Calu3 (cell line): Measurements from ENCODE around the gene MYLK. TPM values are rescaled to one million over a fixed set of nuclear protein-coding genes. Genes with fewer than 3 reads are reported as not detected.

Experiments
- BruUV-seq: library from RNA; stranded (reverse); fragments of 400-500 nt; replicated peaks from 2 replicates; lab custom pipeline; 2021; lab: Mats Ljungman, UMichigan
- CTCF ChIA-PET: fragments of 300-600 bp; sonication (Branson Sonifier 250); formaldehyde crosslinking; loops from one replicate; lab custom pipeline; 2022; ENCODE audit warnings: antibody characterized with exemption; lab: Charles Lee
- DNase-seq: peaks from one replicate; pipeline ENCODE4 v3.0.0; 2022
- H3K27ac Mint-ChIP-seq: one replicate; pipeline ENCODE4 v1.8.0; 2022; ENCODE audit warnings: mixed read lengths; ENCODE audit not compliant: unreplicated experiment
- H3K27me3 Mint-ChIP-seq: one replicate; pipeline ENCODE4 v1.8.0; 2022; ENCODE audit warnings: mixed read lengths; ENCODE audit not compliant: unreplicated experiment
- H3K36me3 Mint-ChIP-seq: one replicate; pipeline ENCODE4 v1.8.0; 2022; ENCODE audit warnings: mild to moderate bottlenecking, moderate library complexity, mixed read lengths; ENCODE audit not compliant: insufficient read depth, unreplicated experiment
- H3K4me1 Mint-ChIP-seq: one replicate; pipeline ENCODE4 v1.8.0; 2022; ENCODE audit warnings: mild to moderate bottlenecking, low read depth, mixed read lengths; ENCODE audit not compliant: unreplicated experiment
- H3K4me3 Mint-ChIP-seq: one replicate; pipeline ENCODE4 v1.8.0; 2022; ENCODE audit warnings: mild to moderate bottlenecking, low read depth, moderate library complexity, mixed read lengths; ENCODE audit not compliant: unreplicated experiment
- H3K9me3 Mint-ChIP-seq: one replicate; pipeline ENCODE4 v1.8.0; 2022; ENCODE audit warnings: low read depth, mixed read lengths; ENCODE audit not compliant: unreplicated experiment
- intact Hi-C: fragments of 100-400 bp; cut with micrococcal nuclease; formaldehyde crosslinking; loops from one replicate; pipeline ENCODE4 v1.10.0; 2022; ENCODE audit not compliant: unreplicated experiment
- total RNA-seq: library from RNA; stranded (reverse); gene quantifications from 2 replicates; pipeline ENCODE4 v1.2.3, GENCODE V29; 2022
- TF ChIP-seq, protein P1 (sequence below): fragments of 200-600 bp; IDR thresholded peaks from one replicate; pipeline ENCODE4 v1.8.0; 2022; ENCODE audit warnings: antibody characterized with exemption; ENCODE audit not compliant: unreplicated experiment

Gene MYLK
- total RNA-seq, 1 experiment from 2014 or later = 10.7 TPM

- no peak for DNase-seq
- Mint-ChIP-seq H3K4me1 (peaks cover 9% of the 10 kb centered on the region), H3K36me3 (no peaks in the 10 kb centered on the region), H3K4me3 (no peak overlapping the region), H3K9me3 (no peaks in the 10 kb centered on the region), H3K27me3 (no peaks in the 10 kb centered on the region), H3K27ac (no peak overlapping the region)
- intact Hi-C loops = no loop called here
- TF ChIP-seq, protein P1, sequence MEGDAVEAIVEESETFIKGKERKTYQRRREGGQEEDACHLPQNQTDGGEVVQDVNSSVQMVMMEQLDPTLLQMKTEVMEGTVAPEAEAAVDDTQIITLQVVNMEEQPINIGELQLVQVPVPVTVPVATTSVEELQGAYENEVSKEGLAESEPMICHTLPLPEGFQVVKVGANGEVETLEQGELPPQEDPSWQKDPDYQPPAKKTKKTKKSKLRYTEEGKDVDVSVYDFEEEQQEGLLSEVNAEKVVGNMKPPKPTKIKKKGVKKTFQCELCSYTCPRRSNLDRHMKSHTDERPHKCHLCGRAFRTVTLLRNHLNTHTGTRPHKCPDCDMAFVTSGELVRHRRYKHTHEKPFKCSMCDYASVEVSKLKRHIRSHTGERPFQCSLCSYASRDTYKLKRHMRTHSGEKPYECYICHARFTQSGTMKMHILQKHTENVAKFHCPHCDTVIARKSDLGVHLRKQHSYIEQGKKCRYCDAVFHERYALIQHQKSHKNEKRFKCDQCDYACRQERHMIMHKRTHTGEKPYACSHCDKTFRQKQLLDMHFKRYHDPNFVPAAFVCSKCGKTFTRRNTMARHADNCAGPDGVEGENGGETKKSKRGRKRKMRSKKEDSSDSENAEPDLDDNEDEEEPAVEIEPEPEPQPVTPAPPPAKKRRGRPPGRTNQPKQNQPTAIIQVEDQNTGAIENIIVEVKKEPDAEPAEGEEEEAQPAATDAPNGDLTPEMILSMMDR = no peak
- BruUV-seq = no TSS peak
- CTCF ChIA-PET = no interaction called here
These were observed 93.1 kb downstream of the MYLK start for GRCh38 chr3:123791073-123791370.

DNA sequence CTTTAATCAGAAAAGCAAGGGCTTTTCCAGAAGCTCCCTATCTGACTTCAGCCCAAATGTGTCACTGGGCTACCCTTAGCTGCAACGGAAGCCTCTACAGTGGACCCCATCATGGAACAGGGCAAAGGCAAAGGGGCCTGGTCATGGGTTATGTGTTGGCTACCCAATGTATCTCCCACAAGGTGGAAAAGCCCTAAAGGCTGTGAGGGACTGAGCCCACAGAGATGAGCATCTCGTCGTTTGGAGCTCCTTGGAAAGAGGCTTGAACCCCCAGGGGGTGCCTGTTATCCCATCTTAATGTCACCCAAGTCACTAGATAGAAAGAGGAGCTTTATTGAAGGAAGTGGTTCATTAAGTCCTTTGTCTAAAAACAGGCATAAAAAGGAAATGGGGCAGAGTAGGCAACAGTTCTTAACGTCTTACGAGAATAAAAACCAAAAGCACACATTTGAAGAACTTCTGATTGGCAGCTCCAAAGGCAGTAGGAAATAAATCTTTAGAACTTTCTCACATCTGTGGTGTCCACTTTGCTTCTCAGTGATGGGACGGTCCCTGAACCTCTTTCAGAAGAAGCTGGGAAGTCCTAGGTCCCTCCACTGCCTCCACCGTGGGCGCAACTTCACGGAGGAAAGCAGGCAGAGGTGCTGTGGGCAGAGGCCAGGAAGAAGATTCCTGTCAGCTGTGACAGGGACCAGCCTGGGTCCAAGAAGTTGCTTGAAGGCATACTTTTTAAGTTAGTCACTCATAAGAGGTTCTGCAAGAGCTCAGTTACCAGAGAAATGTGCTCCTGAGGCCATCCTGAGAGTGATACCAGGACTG, 93.7 kb downstream of the MYLK start:
- Mint-ChIP-seq H3K27ac (no peak overlapping the region), H3K4me3 (no peak overlapping the region), H3K36me3 (no peaks in the 10 kb centered on the region), H3K4me1 (peaks cover 9% of the 10 kb centered on the region), H3K27me3 (no peaks in the 10 kb centered on the region), H3K9me3 (no peaks in the 10 kb centered on the region)
- intact Hi-C loops = no loop called here
- no peak for DNase-seq
- CTCF ChIA-PET = no interaction called here
- BruUV-seq = no TSS peak
- TF ChIP-seq, protein P1 = no peak

GRCh38 chr3:123789760-123790159, 94.4 kb downstream of the MYLK start:
- Mint-ChIP-seq H3K4me3 (no peak overlapping the region), H3K4me1 (peaks cover 9% of the 10 kb centered on the region), H3K9me3 (no peaks in the 10 kb centered on the region), H3K27ac (no peak overlapping the region), H3K27me3 (no peaks in the 10 kb centered on the region), H3K36me3 (no peaks in the 10 kb centered on the region)
- intact Hi-C loops = no loop called here
- TF ChIP-seq, protein P1 = no peak
- no TSS peak for BruUV-seq
- no peak for DNase-seq
- CTCF ChIA-PET = interaction anchor here (0.7 kb wide), 1 partner anchor 159 kb away, joined by 3 read pairs; no protein-coding TSS in a partner anchor

GRCh38 chr3:123789160-123789559, 95.0 kb downstream of the MYLK start:
- no TSS peak for BruUV-seq
- no peaks in the 10 kb centered on the region for H3K27me3 Mint-ChIP-seq
- CTCF ChIA-PET = interaction anchor here (0.7 kb wide), 1 partner anchor 159 kb away, joined by 3 read pairs; no protein-coding TSS in a partner anchor
- TF ChIP-seq, protein P1 = no peak
- H3K36me3 Mint-ChIP-seq = no peaks in the 10 kb centered on the region
- peaks cover 9% of the 10 kb centered on the region for H3K4me1 Mint-ChIP-seq
- no peaks in the 10 kb centered on the region for H3K9me3 Mint-ChIP-seq
- intact Hi-C loops = no loop called here
- no peak for DNase-seq
- no peak overlapping the region for H3K27ac Mint-ChIP-seq
- H3K4me3 Mint-ChIP-seq = no peak overlapping the region
